ENCODE data around the gene BAIAP2.

GRCh38 chr17:81049973-81050551 lies 15.1 kb downstream of the BAIAP2 start:
- no peak for TF ChIP-seq CTCF (IDR thresholded peaks at IDR 0.05)
- TF ChIP-seq POLR2A (IDR thresholded peaks at IDR 0.05), result no peak

Measured in thyroid gland (tissue), 4 donors.